ENCODE measurements around the gene DUS2. TPM values are rescaled to one million over a fixed set of nuclear protein-coding genes. Genes with fewer than 3 reads are reported as not detected.

The DUS2 gene
- total RNA-seq, 1 experiment from 2014 or later = 19.9 TPM

DNA sequence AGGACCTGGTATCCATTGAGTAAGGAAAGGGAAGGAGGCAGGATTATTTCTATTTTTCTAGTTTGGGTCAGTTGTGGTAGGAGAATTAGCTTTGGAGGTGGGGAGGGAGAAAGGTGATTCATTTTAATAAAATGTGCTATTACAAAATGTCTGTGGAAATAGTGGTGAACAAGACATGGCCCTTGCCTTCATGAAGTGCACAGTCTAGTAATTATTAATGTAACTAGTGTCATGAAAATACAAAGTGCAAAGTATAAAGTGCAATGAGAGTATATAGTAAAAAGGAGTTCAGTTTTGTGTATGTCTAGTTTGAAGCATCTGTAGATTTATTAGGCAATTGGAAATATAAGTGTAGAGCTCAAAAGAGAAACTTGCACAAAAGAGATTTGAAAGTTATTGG lies 74.0 kb downstream of the DUS2 start:
- BruUV-seq (replicated peaks) = no TSS peak
- DNase-seq (no peak), ATAC-seq (no peak)
- Histone ChIP-seq H3K36me3 (ENCODE audit: low read depth, low read length) (no peaks in the 10 kb centered on the region), H4K20me1 (ENCODE audit: low read length) (no peaks in the 10 kb centered on the region; the same call in 1 of the 2 replicates), H3K27ac (ENCODE audit: low read length) (no peak overlapping the region), H3K79me2 (ENCODE audit: low read length) (peaks cover 80% of the 10 kb centered on the region), H2AFZ (ENCODE audit: low read length) (no peak overlapping the region), H3K9ac (ENCODE audit: low read length) (no peak overlapping the region), H3K27me3 (ENCODE audit: low read length) (no peaks in the 10 kb centered on the region), H3K4me3 (ENCODE audit: low read length) (no peak overlapping the region), H3K9me2 (replicated peaks; ENCODE audit: low read length) (no peaks in the 10 kb centered on the region), H3F3A (ENCODE audit: low read length, unreplicated experiment) (no peaks in the 10 kb centered on the region), H3K4me2 (ENCODE audit: low read length) (no peak overlapping the region), H3K9me3 (ENCODE audit: low read length) (no peaks in the 10 kb centered on the region), H3K4me1 (ENCODE audit: insufficient read depth, low read length) (no peaks in the 10 kb centered on the region)
- ChIA-PET CTCF (no interaction called here), POLR2A (ENCODE audit: unreplicated experiment) (no interaction called here)
- TF ChIP-seq EZH2 (IDR thresholded peaks at IDR 0.05; ENCODE audit: low read length, unreplicated experiment) = no peak
- TF ChIP-seq, protein P1, sequence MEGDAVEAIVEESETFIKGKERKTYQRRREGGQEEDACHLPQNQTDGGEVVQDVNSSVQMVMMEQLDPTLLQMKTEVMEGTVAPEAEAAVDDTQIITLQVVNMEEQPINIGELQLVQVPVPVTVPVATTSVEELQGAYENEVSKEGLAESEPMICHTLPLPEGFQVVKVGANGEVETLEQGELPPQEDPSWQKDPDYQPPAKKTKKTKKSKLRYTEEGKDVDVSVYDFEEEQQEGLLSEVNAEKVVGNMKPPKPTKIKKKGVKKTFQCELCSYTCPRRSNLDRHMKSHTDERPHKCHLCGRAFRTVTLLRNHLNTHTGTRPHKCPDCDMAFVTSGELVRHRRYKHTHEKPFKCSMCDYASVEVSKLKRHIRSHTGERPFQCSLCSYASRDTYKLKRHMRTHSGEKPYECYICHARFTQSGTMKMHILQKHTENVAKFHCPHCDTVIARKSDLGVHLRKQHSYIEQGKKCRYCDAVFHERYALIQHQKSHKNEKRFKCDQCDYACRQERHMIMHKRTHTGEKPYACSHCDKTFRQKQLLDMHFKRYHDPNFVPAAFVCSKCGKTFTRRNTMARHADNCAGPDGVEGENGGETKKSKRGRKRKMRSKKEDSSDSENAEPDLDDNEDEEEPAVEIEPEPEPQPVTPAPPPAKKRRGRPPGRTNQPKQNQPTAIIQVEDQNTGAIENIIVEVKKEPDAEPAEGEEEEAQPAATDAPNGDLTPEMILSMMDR (conservative IDR thresholded peaks at IDR 0.05; ENCODE audit: low read depth, low read length) = no peak
- no peak for TF ChIP-seq EZH2phosphoT487 (IDR thresholded peaks at IDR 0.05; ENCODE audit: borderline replicate concordance, low read length)
- intact Hi-C loops (cut with micrococcal nuclease) = no loop called here

DNA sequence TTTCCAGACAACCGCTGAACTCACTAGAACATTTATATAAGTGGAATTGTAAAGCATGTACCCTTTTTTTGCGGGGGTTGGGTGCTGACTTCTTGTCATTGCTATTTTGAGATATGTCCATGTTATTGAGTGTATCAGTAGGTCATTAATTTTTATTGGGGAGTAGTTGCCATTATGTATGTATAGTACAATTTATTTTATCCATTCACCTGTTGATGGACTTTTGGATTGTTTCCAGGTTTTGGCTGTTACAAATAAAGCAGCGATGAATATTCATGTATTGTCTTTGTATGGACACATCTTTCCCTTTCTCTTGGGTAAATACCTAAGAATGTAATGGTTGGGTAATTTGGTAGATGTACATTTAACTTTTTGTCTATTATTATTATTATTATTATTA lies 74.8 kb downstream of the DUS2 start:
- Histone ChIP-seq H3K79me2 (ENCODE audit: low read length) (peaks cover 78% of the 10 kb centered on the region), H3F3A (ENCODE audit: low read length, unreplicated experiment) (no peaks in the 10 kb centered on the region), H3K9me3 (ENCODE audit: low read length) (no peaks in the 10 kb centered on the region), H3K27me3 (ENCODE audit: low read length) (no peaks in the 10 kb centered on the region), H3K9ac (ENCODE audit: low read length) (no peak overlapping the region), H3K36me3 (ENCODE audit: low read depth, low read length) (no peaks in the 10 kb centered on the region), H3K9me2 (replicated peaks; ENCODE audit: low read length) (no peaks in the 10 kb centered on the region), H2AFZ (ENCODE audit: low read length) (no peak overlapping the region), H3K4me1 (ENCODE audit: insufficient read depth, low read length) (no peaks in the 10 kb centered on the region), H4K20me1 (ENCODE audit: low read length) (no peaks in the 10 kb centered on the region; the same call in 1 of the 2 replicates), H3K4me3 (ENCODE audit: low read length) (no peak overlapping the region), H3K27ac (ENCODE audit: low read length) (no peak overlapping the region), H3K4me2 (ENCODE audit: low read length) (no peak overlapping the region)
- ChIA-PET CTCF (no interaction called here), POLR2A (ENCODE audit: unreplicated experiment) (no interaction called here)
- TF ChIP-seq EZH2 (IDR thresholded peaks at IDR 0.05; ENCODE audit: low read length, unreplicated experiment) = no peak
- no peak for TF ChIP-seq EZH2phosphoT487 (IDR thresholded peaks at IDR 0.05; ENCODE audit: borderline replicate concordance, low read length)
- TF ChIP-seq, protein P1 (conservative IDR thresholded peaks at IDR 0.05; ENCODE audit: low read depth, low read length) = no peak
- BruUV-seq (replicated peaks) = no TSS peak
- intact Hi-C loops (cut with micrococcal nuclease) = no loop called here
- ATAC-seq = no peak
- no peak for DNase-seq

DNA sequence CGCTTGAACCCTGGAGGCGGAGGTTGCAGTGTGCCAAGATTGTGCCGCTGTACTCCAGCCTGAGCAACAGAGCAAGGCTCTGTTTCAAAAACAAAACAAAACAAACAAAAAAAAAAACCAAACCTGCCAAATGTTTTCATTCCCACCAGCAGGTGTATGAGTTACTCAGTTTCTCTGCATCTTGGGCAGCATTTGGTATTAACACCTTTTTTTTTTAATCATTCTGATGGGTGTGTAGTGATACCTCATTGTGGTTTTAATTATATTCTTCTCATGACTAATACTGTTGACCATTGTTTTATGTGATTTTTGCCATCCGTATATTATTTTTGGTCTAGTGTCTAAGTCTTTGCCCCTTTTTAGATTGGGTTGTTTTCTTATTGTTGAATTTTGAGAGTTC lies 77.4 kb downstream of the DUS2 start:
- BruUV-seq (replicated peaks) = no TSS peak
- POLR2A ChIA-PET (ENCODE audit: unreplicated experiment) = no interaction called here
- intact Hi-C loops (cut with micrococcal nuclease) = no loop called here

More for the DNA sequence above, 77.4 kb downstream of the DUS2 start:
- no peaks in the 10 kb centered on the region for H4K20me1 ChIP-seq (ENCODE audit: low read length)
- TF ChIP-seq, protein P1 (conservative IDR thresholded peaks at IDR 0.05; ENCODE audit: low read depth, low read length) = no peak
- TF ChIP-seq EZH2phosphoT487 (IDR thresholded peaks at IDR 0.05; ENCODE audit: borderline replicate concordance, low read length) (no peak), EZH2 (IDR thresholded peaks at IDR 0.05; ENCODE audit: low read length, unreplicated experiment) (no peak)
- H3K36me3 ChIP-seq (ENCODE audit: low read depth, low read length) = no peaks in the 10 kb centered on the region
- no peak overlapping the region for H2AFZ ChIP-seq (ENCODE audit: low read length)
- no peak overlapping the region for H3K27ac ChIP-seq (ENCODE audit: low read length)
- no peaks in the 10 kb centered on the region for H3K27me3 ChIP-seq (ENCODE audit: low read length)
- H3K4me1 ChIP-seq (ENCODE audit: insufficient read depth, low read length) = no peaks in the 10 kb centered on the region
- H3K9me2 ChIP-seq (replicated peaks; ENCODE audit: low read length) = no peaks in the 10 kb centered on the region
- no peak overlapping the region for H3K4me3 ChIP-seq (ENCODE audit: low read length)
- no peak overlapping the region for H3K4me2 ChIP-seq (ENCODE audit: low read length)
- ATAC-seq (no peak), DNase-seq (no peak)
- H3F3A ChIP-seq (ENCODE audit: low read length, unreplicated experiment) = no peaks in the 10 kb centered on the region
- H3K79me2 ChIP-seq (ENCODE audit: low read length) = peaks cover 70% of the 10 kb centered on the region
- H3K9me3 ChIP-seq (ENCODE audit: low read length) = no peaks in the 10 kb centered on the region
- CTCF ChIA-PET = no interaction called here
- H3K9ac ChIP-seq (ENCODE audit: low read length) = no peak overlapping the region
